Neural crest cell (in vitro differentiated cells): ENCODE data around the gene KXD1. TPM values are rescaled to one million over a fixed set of nuclear protein-coding genes. Genes with fewer than 3 reads are reported as not detected.
A peak's percentile ranks its signal among the peaks of the same experiment; 100 is the strongest.

Experiments used
- DNase-seq: peaks from one replicate; pipeline ENCODE4 v3.0.0; 2021; ENCODE audit warnings: low read depth, mixed read lengths, low spot score
- H3K27ac Mint-ChIP-seq: one replicate; pipeline ENCODE4 v1.8.0; 2021; ENCODE audit warnings: mild to moderate bottlenecking, mixed read lengths; ENCODE audit not compliant: unreplicated experiment
- H3K27me3 Mint-ChIP-seq: 2 replicates; pipeline ENCODE4 v1.8.0; 2021; ENCODE audit warnings: low read depth, mild to moderate bottlenecking, mixed read lengths
- H3K36me3 Mint-ChIP-seq: 2 replicates; pipeline ENCODE4 v1.8.0; 2021; ENCODE audit warnings: low read depth, mild to moderate bottlenecking, mixed read lengths
- H3K4me1 Mint-ChIP-seq: 2 replicates; pipeline ENCODE4 v1.8.0; 2021; ENCODE audit warnings: mixed read lengths
- H3K4me3 Mint-ChIP-seq: one replicate; pipeline ENCODE4 v1.8.0; 2021; ENCODE audit warnings: mild to moderate bottlenecking, mixed read lengths
- H3K9me3 Mint-ChIP-seq: 2 replicates; pipeline ENCODE4 v1.8.0; 2021; ENCODE audit warnings: mixed read lengths
- total RNA-seq: library from RNA; stranded (reverse); gene quantifications from 2 replicates; pipeline ENCODE4 v1.2.1, GENCODE V29; 2021
- TF ChIP-seq, protein P1 (sequence below): fragments of 200-600 bp; sonication (generic); conservative IDR thresholded peaks from 2 replicates; pipeline ENCODE4 v1.5.0; 2021; ENCODE audit warnings: antibody characterized with exemption, mild to moderate bottlenecking

Gene KXD1
- total RNA-seq, 1 donor from 2014 or later: 88.5 TPM

- H3K36me3 Mint-ChIP-seq: peaks cover 1% of the 10 kb centered on the region
- H3K9me3 Mint-ChIP-seq: no peaks in the 10 kb centered on the region
- no peak for DNase-seq
- H3K4me1 Mint-ChIP-seq: no peaks in the 10 kb centered on the region
- H3K27ac Mint-ChIP-seq: no peak overlapping the region
- TF ChIP-seq, protein P1, sequence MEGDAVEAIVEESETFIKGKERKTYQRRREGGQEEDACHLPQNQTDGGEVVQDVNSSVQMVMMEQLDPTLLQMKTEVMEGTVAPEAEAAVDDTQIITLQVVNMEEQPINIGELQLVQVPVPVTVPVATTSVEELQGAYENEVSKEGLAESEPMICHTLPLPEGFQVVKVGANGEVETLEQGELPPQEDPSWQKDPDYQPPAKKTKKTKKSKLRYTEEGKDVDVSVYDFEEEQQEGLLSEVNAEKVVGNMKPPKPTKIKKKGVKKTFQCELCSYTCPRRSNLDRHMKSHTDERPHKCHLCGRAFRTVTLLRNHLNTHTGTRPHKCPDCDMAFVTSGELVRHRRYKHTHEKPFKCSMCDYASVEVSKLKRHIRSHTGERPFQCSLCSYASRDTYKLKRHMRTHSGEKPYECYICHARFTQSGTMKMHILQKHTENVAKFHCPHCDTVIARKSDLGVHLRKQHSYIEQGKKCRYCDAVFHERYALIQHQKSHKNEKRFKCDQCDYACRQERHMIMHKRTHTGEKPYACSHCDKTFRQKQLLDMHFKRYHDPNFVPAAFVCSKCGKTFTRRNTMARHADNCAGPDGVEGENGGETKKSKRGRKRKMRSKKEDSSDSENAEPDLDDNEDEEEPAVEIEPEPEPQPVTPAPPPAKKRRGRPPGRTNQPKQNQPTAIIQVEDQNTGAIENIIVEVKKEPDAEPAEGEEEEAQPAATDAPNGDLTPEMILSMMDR: no peak
- no peaks in the 10 kb centered on the region for H3K27me3 Mint-ChIP-seq
- H3K4me3 Mint-ChIP-seq: no peak overlapping the region
Observed at GRCh38 chr19:18531485-18531884, 26.2 kb upstream of the KXD1 start.

GRCh38 chr19:18532168-18532890 lies 25.3 kb upstream of the KXD1 start:
- no peak for DNase-seq
- H3K36me3 Mint-ChIP-seq: peaks cover 5% of the 10 kb centered on the region
- H3K9me3 Mint-ChIP-seq: no peaks in the 10 kb centered on the region
- H3K27ac Mint-ChIP-seq: no peak overlapping the region
- H3K4me1 Mint-ChIP-seq: no peaks in the 10 kb centered on the region
- TF ChIP-seq, protein P1: no peak
- H3K4me3 Mint-ChIP-seq: no peak overlapping the region
- no peaks in the 10 kb centered on the region for H3K27me3 Mint-ChIP-seq

DNA sequence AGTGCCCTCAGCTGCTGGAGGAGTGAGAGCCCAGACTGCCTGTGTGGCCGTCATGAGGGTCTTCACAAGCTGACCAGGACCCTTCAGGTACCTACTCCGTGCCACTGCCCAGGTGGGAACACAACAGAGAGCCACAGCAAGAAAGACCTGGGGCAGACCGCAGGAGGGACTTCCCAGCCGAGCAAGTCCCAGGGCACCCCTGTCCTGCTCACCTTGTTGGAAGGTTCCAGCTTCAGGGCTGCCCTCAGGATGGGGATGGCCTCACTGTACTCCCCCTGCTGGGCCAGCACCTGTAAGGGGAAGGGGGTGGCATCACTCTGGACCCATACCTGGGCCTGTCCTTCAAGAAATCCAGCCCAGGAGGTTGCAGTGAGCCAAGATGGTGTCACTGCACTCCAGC lies 24.6 kb upstream of the KXD1 start:
- Mint-ChIP-seq H3K4me3 (no peak overlapping the region), H3K4me1 (no peaks in the 10 kb centered on the region), H3K36me3 (peaks cover 5% of the 10 kb centered on the region), H3K9me3 (no peaks in the 10 kb centered on the region), H3K27me3 (no peaks in the 10 kb centered on the region), H3K27ac (no peak overlapping the region)
- TF ChIP-seq, protein P1: no peak
- DNase-seq: no peak

DNA sequence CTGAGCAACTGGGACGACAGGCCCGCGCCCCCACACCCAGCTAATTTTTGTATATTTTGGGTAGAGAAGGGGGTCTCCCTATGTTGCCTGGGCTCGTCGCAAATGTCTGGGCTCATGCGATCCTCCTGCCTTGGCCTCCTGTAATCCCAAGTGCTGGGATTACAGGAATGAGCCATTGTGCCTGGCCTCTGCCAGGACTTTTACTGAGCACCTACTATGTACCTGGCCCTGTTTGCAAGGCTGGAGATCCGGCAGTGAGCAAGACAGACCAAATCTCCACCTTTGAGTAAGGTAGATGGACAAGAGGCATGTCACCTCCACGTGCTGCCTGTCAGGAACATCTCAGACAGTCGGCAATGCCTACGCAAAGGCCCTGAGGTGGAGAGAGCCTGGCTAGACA lies 21.2 kb upstream of the KXD1 start:
- no peak for DNase-seq
- Mint-ChIP-seq H3K9me3 (no peaks in the 10 kb centered on the region), H3K4me3 (peak overlapping the region; percentile 17), H3K27me3 (no peaks in the 10 kb centered on the region), H3K27ac (no peak overlapping the region), H3K4me1 (no peaks in the 10 kb centered on the region), H3K36me3 (peaks cover 5% of the 10 kb centered on the region)
- TF ChIP-seq, protein P1: no peak

- no peak overlapping the region for H3K27ac Mint-ChIP-seq
- H3K9me3 Mint-ChIP-seq: no peaks in the 10 kb centered on the region
- H3K36me3 Mint-ChIP-seq: peaks cover 5% of the 10 kb centered on the region
- H3K27me3 Mint-ChIP-seq: no peaks in the 10 kb centered on the region
- DNase-seq: no peak
- TF ChIP-seq, protein P1: no peak
- H3K4me3 Mint-ChIP-seq: no peak overlapping the region
- H3K4me1 Mint-ChIP-seq: peaks cover 5% of the 10 kb centered on the region
Observed at GRCh38 chr19:18537431-18537830, 20.2 kb upstream of the KXD1 start.
